Lung (tissue), 12 donors: ENCODE data around the gene ZGPAT. TPM values are rescaled to one million over a fixed set of nuclear protein-coding genes. Genes with fewer than 3 reads are reported as not detected.

Source experiments
- ATAC-seq: fragments of 200-7000 bp; cut with Tn5 transposase; one replicate; pipeline ENCODE4 v1.9.1; 2020; ENCODE audit warnings: moderate number of reproducible peaks; ENCODE audit not compliant: insufficient read depth, low FRiP score
- DNase-seq, 3 donors: peaks; one replicate each; pipeline ENCODE4 v3.0.0-alpha.2; 2013 to 2017
- H3K27ac ChIP-seq, 2 donors: one replicate each; pipeline ENCODE4 v1.5.1; 2013; ENCODE audit warnings: mild to moderate bottlenecking in 2 of 2, moderate library complexity in 2 of 2, control low read depth in 1 of 2, inconsistent platforms in 1 of 2, low read depth in 1 of 2, low read length in 1 of 2
- H3K27me3 ChIP-seq, 3 donors: one replicate each; pipeline ENCODE4 v1.5.1; 2013; ENCODE audit warnings: low read length in 2 of 3; ENCODE audit not compliant: control insufficient read depth in 3 of 3, insufficient read depth in 3 of 3
- H3K36me3 ChIP-seq, 4 donors: one replicate each; pipeline ENCODE4 v1.5.1; 2013; ENCODE audit warnings: low read length in 4 of 4, mild to moderate bottlenecking in 1 of 4, moderate library complexity in 1 of 4; ENCODE audit not compliant: control insufficient read depth in 4 of 4, insufficient read depth in 4 of 4
- H3K4me1 ChIP-seq, 5 donors: one replicate each; pipeline ENCODE4 v1.5.1; 2013; ENCODE audit warnings: low read length in 5 of 5, mild to moderate bottlenecking in 2 of 5, moderate library complexity in 1 of 5; ENCODE audit not compliant: control insufficient read depth in 5 of 5, insufficient read depth in 5 of 5
- H3K4me3 ChIP-seq: one replicate; pipeline ENCODE4 v1.5.1; 2013; ENCODE audit warnings: mild to moderate bottlenecking, control low read depth, moderate library complexity
- H3K9ac ChIP-seq, 2 donors: one replicate each; pipeline ENCODE4 v1.5.1; 2013; ENCODE audit warnings: low read length in 2 of 2, control low read depth in 1 of 2; ENCODE audit not compliant: insufficient read depth in 1 of 2
- H3K9me3 ChIP-seq, 4 donors: one replicate each; pipeline ENCODE4 v1.5.1; 2013; ENCODE audit warnings: low read length in 3 of 4, mild to moderate bottlenecking in 1 of 4, moderate library complexity in 1 of 4; ENCODE audit not compliant: control insufficient read depth in 4 of 4, insufficient read depth in 3 of 4
- WGBS, 2 donors: extraction: QIAGEN DNeasy Blood & Tissue Kit; methylation state at CpG; one replicate each; pipeline ENCODE4 v1.1.7; 2013; 5-methylcytosine and 5-hydroxymethylcytosine counted together
- polyA plus RNA-seq, 2 donors: library from polyadenylated mRNA; stranded (reverse); fragments of 200-250 nt; gene quantifications; one replicate each; pipeline ENCODE4 v1.2.1, GENCODE V29; 2013
- total RNA-seq, 2 donors: library from RNA; depleted of rRNA in 1 of 2; stranded (reverse); fragments of >200 nt in 1 of 2; gene quantifications; one replicate each; pipeline ENCODE4 v1.2.1, GENCODE V29; 2014 to 2021
- TF ChIP-seq, protein P1 (sequence below): IDR thresholded peaks from 2 replicates; pipeline ENCODE4 v1.5.1; 2012; ENCODE audit warnings: mild to moderate bottlenecking; ENCODE audit errors: control extremely low read depth, extremely low read depth
- donor health status: control.
- donor health status: control.
- donor health status: Bipolar disorder and iron deficiency.
- donor health status: healthy.
- donor health status: DM: yes; HTN: yes; CAD: no.

ZGPAT gene
- total and polyA plus RNA-seq, 4 donors: 18.3 to 45.0 (median 33.7) TPM

DNA sequence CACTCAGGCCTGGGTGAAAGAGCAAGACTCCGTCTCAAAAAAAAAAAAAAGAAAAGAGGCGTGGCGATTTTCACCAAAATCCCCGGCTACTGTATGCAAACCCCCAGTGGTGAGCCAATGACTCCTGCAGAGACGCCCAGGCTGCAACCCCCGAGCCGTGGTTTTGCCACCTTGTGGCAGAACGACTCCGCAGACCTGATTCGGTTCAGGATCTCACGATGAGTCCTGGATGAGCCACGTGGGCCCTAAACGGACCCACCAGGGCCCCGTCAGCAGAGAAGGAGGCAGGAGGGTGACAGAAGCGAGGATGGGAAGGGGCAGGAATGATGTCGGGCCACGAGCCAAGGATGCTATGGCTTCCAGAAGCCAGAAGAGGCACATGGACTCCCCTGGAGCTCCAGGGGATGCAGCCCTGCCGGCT is 74.2 kb downstream of the ZGPAT start:
- no peak for DNase-seq
- H3K4me3 ChIP-seq: no peak overlapping the region
- WGBS, 2 donors: 77% methylated on average over 17 to 18 of the region's 18 CpGs
- H3K4me1 ChIP-seq: no peaks in the 10 kb centered on the region
- H3K36me3 ChIP-seq: no peaks in the 10 kb centered on the region
- ATAC-seq: no peak
- no peaks in the 10 kb centered on the region for H3K9me3 ChIP-seq
- no peak overlapping the region for H3K27ac ChIP-seq
- H3K27me3 ChIP-seq: no peaks in the 10 kb centered on the region
- TF ChIP-seq, protein P1, sequence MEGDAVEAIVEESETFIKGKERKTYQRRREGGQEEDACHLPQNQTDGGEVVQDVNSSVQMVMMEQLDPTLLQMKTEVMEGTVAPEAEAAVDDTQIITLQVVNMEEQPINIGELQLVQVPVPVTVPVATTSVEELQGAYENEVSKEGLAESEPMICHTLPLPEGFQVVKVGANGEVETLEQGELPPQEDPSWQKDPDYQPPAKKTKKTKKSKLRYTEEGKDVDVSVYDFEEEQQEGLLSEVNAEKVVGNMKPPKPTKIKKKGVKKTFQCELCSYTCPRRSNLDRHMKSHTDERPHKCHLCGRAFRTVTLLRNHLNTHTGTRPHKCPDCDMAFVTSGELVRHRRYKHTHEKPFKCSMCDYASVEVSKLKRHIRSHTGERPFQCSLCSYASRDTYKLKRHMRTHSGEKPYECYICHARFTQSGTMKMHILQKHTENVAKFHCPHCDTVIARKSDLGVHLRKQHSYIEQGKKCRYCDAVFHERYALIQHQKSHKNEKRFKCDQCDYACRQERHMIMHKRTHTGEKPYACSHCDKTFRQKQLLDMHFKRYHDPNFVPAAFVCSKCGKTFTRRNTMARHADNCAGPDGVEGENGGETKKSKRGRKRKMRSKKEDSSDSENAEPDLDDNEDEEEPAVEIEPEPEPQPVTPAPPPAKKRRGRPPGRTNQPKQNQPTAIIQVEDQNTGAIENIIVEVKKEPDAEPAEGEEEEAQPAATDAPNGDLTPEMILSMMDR: no peak
- H3K9ac ChIP-seq: no peak overlapping the region

DNA sequence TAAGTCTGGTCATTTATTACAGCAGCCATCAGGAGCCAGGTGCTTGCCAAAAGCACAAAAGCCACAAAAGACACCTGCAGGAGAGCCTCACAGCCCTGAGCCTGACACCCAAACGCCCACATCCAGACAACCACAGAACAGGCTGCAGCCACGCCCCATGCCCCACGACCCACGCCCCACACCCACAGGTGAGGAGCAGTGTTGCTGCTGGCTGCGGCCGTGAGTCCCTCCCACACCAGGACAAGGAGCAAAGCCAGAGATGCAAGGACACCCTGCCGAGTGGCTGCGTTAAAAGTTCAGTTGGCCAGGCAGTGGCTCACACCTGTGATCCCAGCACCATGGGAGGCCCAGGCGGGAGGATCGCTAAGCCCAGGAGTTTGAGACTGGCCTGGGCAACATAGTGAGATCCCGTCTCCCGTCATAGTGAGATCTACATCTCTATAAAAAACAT is 74.7 kb downstream of the ZGPAT start:
- ATAC-seq (no peak), DNase-seq (no peak)
- no peaks in the 10 kb centered on the region for H3K36me3 ChIP-seq
- H3K27me3 ChIP-seq: no peaks in the 10 kb centered on the region
- no peak overlapping the region for H3K4me3 ChIP-seq
- H3K9ac ChIP-seq: no peak overlapping the region
- H3K4me1 ChIP-seq: no peaks in the 10 kb centered on the region
- no peaks in the 10 kb centered on the region for H3K9me3 ChIP-seq
- TF ChIP-seq, protein P1: no peak
- no peak overlapping the region for H3K27ac ChIP-seq
- 90 to 91% methylated on average over 12 of the region's 12 CpGs for WGBS, 2 donors

DNA sequence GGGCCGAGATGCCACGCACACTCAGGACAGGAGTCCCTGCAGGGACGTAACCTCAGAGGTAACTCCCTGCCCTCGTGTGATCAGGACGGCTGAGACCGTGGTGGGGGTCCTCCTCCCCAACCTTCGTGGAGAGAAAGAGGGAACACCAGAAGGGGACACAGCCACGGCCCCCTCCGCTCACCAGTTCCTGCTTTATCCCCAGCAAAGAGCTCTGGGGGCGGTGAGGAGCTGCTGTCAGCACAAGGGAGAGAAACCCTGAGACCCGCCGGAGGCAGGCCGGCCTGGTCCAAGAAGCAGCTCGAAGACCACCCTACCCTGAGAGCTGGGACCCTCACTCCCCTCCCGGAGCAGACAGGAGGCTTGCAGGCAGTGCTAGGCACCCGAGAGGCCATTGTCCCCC is 76.1 kb downstream of the ZGPAT start:
- no peak for ATAC-seq
- no peak overlapping the region for H3K4me3 ChIP-seq
- no peaks in the 10 kb centered on the region for H3K36me3 ChIP-seq
- 85 to 92% methylated on average over 15 to 16 of the region's 16 CpGs for WGBS, 2 donors
- H3K27me3 ChIP-seq: no peaks in the 10 kb centered on the region
- no peak overlapping the region for H3K9ac ChIP-seq
- no peaks in the 10 kb centered on the region for H3K9me3 ChIP-seq
- no peak overlapping the region for H3K27ac ChIP-seq
- no peak for DNase-seq
- no peaks in the 10 kb centered on the region for H3K4me1 ChIP-seq
- TF ChIP-seq, protein P1: no peak

DNA sequence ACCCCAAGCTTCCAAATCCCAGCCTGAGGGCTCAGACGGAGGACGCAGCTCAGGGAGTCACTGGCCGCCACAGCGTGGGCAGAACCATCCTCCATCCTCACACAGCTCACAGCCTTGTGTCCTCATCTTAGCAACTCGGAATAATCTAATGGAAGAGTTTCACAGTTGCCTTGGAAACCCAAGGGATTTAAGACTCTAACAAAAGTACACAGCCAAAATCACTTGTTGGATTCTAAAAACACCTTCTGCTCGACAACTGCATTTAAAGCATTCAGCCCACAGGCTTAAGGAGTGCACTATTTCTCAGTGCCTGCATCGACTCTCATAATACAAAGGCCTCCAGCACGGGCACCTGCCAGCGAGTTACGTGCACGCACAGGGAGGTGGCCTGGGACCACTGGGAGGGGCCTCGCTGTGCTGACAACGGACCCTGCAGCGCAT is 77.9 kb downstream of the ZGPAT start:
- Histone ChIP-seq H3K36me3 (peaks cover 0 to 12% (median 9%) of the 10 kb centered on the region in 4 donors), H3K4me3 (no peak overlapping the region), H3K4me1 (no peaks in the 10 kb centered on the region), H3K27ac (no peak overlapping the region), H3K9ac (no peak overlapping the region), H3K27me3 (no peaks in the 10 kb centered on the region), H3K9me3 (no peaks in the 10 kb centered on the region)
- ATAC-seq (no peak), DNase-seq (no peak)
- 75 to 83% methylated on average over 14 of the region's 14 CpGs for WGBS, 2 donors
- TF ChIP-seq, protein P1: no peak
